Stimulated activated CD8-positive, alpha-beta memory T cell treated with anti-CD3 and anti-CD28 coated beads, Interleukin-7, amount 100 ng/mL, for 4 hours (primary cell): ENCODE results near the gene OR56B1.

Experiments
- DNase-seq, 2 donors: peaks; one replicate each; pipeline ENCODE4 v3.0.0-alpha.2; 2020; ENCODE audit warnings: low read depth in 2 of 2

OR56B1 gene

GRCh38 chr11:5727691-5728090 lies 8.6 kb upstream of the OR56B1 start:
- no peak for DNase-seq

GRCh38 chr11:5737091-5737490 lies 843 bp downstream of the OR56B1 start:
- no peak for DNase-seq

- DNase-seq = no peak
Measured at GRCh38 chr11:5737670-5738392, 1.6 kb downstream of the OR56B1 start.

- no peak for DNase-seq
Measured at GRCh38 chr11:5738431-5738830, 2.2 kb downstream of the OR56B1 start.

GRCh38 chr11:5746614-5747013 lies 10.4 kb downstream of the OR56B1 start:
- no peak for DNase-seq

- no peak for DNase-seq
Measured at GRCh38 chr11:5749836-5750235, 13.6 kb downstream of the OR56B1 start.

- no peak for DNase-seq
Measured at GRCh38 chr11:5753943-5754342, 17.7 kb downstream of the OR56B1 start, which contains the start of gene OR52N4. Gene OR52N4 (plus strand): TSS chr11:5754243. CDS start chr11:5754741, 498 bp downstream.

- no peak for DNase-seq
Measured at GRCh38 chr11:5767056-5767455, 30.8 kb downstream of the OR56B1 start.

- no peak for DNase-seq
Measured at GRCh38 chr11:5783255-5783654, 47.0 kb downstream of the OR56B1 start, which contains the start of gene OR52N5. Gene OR52N5 (minus strand): TSS chr11:5783355. CDS start chr11:5778634, 4,721 bp downstream.
